Stimulated activated CD8-positive, alpha-beta memory T cell treated with anti-CD3 and anti-CD28 coated beads, Interleukin-12 subunit alpha, Interleukin-12 subunit beta, amount 100 ng/mL, for 24 hours (primary cell): ENCODE data around the gene ELMO2.

ENCODE experiments used
- DNase-seq: peaks from one replicate; pipeline ENCODE4 v3.0.0-alpha.2; 2020; ENCODE audit errors: extremely low read depth

Gene ELMO2, protein sequence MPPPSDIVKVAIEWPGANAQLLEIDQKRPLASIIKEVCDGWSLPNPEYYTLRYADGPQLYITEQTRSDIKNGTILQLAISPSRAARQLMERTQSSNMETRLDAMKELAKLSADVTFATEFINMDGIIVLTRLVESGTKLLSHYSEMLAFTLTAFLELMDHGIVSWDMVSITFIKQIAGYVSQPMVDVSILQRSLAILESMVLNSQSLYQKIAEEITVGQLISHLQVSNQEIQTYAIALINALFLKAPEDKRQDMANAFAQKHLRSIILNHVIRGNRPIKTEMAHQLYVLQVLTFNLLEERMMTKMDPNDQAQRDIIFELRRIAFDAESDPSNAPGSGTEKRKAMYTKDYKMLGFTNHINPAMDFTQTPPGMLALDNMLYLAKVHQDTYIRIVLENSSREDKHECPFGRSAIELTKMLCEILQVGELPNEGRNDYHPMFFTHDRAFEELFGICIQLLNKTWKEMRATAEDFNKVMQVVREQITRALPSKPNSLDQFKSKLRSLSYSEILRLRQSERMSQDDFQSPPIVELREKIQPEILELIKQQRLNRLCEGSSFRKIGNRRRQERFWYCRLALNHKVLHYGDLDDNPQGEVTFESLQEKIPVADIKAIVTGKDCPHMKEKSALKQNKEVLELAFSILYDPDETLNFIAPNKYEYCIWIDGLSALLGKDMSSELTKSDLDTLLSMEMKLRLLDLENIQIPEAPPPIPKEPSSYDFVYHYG

DNA sequence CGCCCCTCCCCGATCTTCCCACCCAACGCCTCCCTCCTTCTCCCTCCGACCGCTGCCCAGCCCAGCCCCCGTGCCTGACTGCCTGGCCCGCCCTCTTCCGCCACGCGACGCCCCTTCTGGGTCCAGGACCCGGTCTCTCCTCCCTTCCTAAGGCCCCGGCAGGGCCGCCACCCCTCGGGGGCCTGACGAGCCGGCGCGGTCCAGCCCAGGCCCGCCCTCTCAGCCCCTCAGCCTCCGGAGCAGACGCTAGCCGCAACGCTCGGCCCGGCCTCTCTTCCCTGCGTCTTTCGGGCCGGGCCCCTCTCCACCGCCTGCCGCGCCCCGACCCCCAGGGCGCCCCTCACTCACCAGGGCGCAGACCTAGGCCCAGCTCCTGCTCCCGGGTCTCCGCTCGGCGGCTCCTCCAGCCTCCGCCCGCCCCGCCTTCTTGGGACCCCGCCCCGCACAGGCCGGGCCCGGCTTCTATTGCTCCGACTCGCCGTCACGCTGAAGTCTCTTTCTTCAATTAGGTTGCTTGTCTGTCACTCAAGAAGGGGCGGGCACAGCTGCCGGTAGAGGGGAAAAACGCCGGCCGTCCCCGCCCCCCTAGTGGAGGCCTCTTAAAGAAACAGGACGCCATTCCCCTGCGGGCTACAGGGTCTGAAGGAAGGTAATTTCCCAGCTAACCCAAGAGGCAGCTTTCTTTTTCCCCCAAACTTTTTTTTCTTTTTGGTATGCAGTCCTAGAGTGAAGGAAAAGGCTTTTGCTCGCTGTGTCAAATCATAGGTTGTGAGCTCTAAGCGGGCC is at the start of gene ELMO2:
ELMO2 (minus strand) TSS at position 416 of the 786 bp plus-strand sequence. CDS start 12,133 bp downstream, outside the sequence.
- DNase-seq: peak; percentile 97

DNA sequence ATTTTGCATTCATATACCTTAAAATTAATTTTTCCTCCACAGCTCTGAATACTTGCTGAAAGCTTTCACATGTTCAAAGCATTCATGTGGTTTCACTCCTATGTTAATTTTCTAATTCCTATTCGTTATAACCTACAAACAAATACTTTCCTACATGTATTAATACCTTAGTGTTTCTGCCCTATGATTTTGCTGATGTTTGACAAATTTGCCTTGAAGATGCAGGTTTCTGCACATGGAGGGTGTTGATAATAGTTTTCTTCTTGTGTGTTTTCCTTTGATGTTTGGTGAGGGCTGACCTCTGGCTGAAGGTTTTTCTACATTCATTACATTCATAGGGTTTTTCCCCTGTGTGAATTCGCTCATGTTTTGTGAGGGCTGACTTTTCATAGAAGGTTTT is 49.3 kb upstream of the ELMO2 start:
- DNase-seq: no peak

GRCh38 chr20:46446851-46447250 is 40.4 kb upstream of the ELMO2 start:
- DNase-seq: no peak

DNA sequence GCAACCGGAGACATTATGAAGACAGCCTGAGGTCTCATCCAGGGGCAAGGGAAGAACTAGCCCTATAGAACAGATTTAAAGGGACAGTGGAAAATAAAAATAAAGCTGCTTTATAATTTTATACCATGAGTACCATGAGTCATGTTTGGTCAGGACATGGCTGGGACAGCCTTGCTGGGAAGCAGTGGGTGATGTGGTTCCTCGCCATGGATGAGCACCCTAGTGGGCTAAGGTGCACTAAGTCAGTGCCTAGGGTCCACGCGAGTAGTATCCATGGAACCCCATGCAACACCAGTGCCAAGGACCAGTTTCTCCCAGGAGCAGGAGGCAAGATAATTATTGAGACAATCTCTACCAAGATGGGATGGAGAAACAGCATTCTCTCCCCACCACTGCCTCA is 33.4 kb upstream of the ELMO2 start:
- no peak for DNase-seq

DNA sequence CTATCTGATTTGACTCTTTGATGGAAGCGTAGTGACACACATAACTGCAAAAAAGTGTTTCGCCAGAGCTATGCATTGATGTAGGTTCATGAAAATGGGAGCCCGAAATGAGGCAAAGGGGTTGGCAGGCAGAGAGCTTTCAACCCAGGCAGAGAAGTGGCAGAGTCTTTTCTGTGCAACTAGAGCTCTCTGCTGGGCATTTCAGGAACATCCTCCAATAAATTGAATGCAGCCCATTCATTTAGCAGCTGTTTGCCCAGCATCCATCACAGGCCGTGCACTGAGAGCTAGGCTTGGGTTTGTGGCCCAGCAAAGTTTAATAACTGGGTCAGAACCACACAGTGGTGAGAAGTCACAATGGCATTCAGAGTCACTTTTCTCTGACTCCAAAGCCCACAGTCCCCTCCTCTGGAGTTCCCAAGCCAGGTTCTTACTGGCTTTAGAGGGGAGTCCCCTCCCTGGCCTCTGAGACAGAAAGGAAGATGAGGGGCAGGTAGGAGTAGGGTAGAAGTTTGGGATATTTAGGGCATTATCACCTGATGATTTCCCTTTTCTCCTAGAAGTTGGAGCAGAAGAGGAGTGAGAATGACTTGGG is 31.8 kb upstream of the ELMO2 start:
- DNase-seq: no peak

GRCh38 chr20:46435146-46435545 is 28.7 kb upstream of the ELMO2 start:
- DNase-seq: no peak

- no peak for DNase-seq
Observed at GRCh38 chr20:46434597-46434996, 28.2 kb upstream of the ELMO2 start.

- no peak for DNase-seq
Observed at GRCh38 chr20:46433051-46433450, 26.6 kb upstream of the ELMO2 start.

DNA sequence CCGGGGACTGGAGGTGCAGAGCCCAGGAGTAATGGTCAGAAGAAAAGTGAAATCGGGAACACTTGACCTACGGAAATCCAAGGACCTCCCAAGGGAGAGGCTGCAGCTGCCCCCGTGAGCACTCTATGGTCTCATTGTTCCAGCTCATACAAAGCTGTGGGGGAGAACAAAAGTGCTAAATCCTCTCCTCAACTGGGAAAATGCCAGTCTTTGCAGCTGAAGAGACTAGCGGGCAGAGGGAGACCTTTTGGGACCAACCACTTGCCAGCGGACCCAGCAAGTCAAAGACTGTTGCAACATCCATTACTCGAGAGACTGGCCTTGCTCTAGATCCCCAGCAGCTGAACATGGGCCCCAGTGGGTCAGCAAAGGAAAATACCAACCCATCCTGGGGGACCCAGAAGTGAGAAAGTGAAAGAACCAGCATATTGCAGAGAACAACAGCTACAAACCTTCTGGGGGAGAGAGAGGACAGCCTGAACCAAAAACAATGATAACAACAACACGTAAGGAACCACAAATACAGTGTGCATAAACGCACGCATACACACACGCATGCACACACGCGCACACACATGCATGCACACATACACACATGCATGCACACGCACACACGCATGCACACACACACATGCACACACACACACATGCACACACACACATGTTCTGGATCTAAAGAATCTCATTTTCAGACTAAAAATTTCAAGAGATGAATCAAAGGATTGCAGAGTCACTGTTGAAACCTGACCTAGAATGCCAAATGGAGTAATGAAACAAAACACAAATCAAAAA is 24.7 kb upstream of the ELMO2 start:
- DNase-seq: no peak

DNA sequence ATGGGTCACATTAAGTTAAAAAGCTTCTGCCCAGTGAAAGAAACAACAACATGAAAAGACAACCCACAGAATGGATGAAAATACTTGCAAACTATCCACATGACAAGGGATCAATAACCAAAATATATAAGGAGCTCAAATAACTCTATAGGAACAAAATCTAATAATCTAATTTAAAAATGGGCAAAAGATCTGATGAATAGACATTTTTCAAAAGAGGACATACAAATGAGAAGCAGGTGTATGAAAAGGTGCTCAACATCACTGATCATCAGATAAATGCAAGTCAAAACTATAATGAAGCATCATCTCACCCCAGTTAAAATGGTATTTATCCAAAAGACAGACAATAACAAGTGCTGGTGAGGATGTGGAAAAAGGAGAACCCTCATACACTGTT is 21.0 kb upstream of the ELMO2 start:
- DNase-seq: no peak

DNA sequence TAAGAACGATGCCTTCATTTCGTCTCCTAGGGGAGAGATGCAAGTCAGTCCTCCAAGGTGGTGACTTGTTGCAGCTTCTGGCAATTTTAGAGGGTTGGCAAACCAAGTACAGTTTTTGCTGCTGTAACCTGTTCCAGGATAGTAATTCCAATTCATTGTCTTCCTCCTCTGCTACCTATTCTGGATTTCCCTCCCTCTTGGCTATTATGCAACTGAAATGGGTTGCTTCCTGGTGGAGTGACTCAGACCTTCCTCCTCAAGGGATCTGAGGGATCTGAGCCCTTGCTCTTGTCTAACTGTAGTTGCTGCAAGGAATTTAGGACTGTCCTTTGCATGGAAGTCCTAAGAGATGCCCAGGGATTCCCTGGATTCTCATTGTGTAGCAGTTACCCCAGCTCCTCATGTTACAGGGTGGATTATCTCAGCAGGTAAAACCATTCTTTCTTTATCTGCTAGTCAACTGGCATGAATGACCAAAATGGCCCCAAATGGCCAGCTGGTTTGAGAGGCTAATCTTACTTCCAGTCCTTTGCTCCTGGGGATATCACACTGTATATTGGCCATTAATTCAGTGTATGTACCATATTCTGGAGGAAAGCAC is 17.6 kb upstream of the ELMO2 start:
- no peak for DNase-seq

DNA sequence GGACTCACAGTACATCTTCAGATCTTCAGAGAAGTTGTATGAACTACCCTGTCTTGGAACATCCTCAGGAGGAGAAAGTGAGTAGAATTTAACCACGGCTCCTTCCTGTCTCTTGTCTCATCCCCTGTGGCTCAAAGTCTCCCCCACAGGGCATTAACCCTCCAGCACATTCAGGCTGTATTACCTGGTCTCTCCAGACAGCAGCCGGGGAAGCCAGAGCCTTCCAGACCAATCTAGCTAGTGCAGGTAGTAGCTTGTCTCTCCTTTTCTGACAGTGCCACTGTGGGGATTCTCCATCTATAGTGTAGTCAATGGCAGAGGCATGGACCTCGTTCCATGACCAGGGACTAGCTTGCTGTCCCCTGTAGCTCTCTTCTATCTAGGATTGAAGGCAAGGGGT is 16.9 kb upstream of the ELMO2 start:
- DNase-seq: no peak

DNA sequence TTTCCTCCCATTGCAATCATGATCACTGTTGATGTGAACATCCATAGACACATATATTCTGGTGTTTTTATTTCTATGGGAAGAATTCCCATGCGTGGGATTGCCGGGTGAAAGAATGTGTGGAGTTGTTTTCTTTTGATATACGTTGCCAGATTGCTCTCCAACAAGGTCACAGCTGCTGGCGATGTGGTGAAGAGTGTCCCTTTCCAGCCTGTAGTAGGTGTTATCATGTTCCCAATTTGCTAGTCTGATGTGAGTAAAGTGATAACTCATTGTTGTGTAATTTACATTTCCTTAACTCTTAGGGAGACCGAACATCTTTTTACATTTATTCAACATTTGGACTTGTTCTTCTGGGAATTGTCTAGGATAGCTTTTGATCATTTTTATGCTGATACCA is 14.5 kb upstream of the ELMO2 start:
- no peak for DNase-seq

DNA sequence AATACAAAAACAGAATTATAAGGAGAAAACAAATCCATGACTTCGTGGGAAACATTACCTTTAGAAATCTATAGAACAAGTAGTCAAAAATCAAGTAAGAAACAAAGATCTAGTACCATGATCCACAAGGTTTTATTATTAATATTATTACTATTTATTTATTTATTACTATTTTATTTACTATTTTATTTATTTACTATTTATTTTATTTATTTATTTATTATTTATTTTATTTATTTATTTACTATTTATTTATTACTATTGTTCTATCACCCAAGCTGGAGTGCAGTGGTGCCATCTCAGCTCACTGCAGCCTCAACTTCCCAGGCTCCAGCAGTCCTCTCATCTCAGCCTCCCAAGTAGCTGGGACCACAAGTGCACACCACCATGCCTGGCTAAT is 13.5 kb upstream of the ELMO2 start:
- no peak for DNase-seq

DNA sequence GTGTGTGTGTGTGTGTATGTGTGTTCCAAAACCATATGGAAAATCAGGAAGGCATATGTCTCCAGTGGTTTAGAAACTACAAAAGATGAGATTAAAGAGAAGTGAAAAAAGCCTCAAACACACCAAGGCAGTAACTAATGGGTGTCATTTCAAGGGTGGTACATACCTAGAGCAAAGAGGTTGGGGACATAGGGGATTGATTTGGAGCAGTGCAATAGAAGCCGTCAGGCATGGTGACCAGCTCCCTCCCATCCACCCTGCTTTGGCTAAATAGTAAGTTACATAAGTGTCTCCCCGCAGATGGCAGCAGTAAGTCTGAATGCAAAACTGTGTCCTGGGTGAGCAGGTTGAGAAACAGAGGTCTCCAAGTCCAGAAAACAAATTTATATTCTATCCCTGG is 10.4 kb upstream of the ELMO2 start:
- DNase-seq: no peak

- DNase-seq: no peak
Observed at GRCh38 chr20:46416421-46416820, 10.0 kb upstream of the ELMO2 start.

DNA sequence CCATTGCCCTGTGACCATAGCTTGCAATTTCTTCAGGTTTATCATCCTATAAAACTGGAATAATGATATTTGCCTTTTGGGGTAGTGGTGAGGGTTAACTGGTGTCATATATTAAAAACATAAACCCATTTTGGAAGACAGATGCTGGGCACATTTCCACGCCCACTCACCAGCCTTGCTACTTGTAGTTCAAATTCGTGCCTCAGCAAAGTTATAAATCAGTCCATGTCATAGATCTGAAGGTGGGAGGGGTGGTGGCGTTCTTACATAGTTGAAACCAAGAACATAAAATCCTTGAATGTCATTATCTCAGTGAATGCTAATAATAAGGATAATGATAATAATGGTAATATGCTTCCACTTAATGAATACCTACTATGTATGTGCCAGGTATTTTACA is 9.4 kb upstream of the ELMO2 start:
- DNase-seq: no peak

- DNase-seq: no peak
Observed at GRCh38 chr20:46414608-46415007, 8.2 kb upstream of the ELMO2 start.

GRCh38 chr20:46411637-46412036 is 5.2 kb upstream of the ELMO2 start:
- DNase-seq: no peak

GRCh38 chr20:46408281-46408731 is 1.9 kb upstream of the ELMO2 start:
- DNase-seq: no peak

DNA sequence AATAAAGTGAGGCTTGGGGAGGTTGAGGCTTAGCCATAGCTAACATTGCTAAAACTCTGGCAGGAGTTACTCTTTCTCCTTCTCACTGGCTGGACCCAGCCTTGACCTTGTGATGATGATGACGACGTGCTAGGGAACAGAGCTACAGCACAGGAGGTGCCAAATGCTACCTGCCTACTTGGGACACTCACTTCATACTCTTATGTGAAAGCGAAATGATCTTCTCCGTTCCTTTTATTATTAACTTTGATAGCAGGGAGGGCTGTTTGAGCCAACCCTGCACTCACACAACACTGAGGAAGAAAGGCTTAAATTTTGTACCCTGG is 1.2 kb upstream of the ELMO2 start:
- DNase-seq: no peak
